DND-41 (cell line): ENCODE data around the gene GIT1.

Experiments used
- ATAC-seq: fragments of 200-7000 bp; cut with Tn5 transposase; 3 replicates; pipeline ENCODE4 v1.9.1; 2021; ENCODE audit warnings: low read depth; ENCODE audit not compliant: insufficient read depth
- DNase-seq: peaks from one replicate; pipeline ENCODE4 v3.0.0-alpha.2; 2020
- H2AFZ ChIP-seq: 2 replicates; pipeline ENCODE4 v1.6.0; 2012; ENCODE audit warnings: low read depth, low read length
- H3K27ac ChIP-seq: 2 replicates; pipeline ENCODE4 v1.5.1; 2012; ENCODE audit warnings: low read length, inconsistent platforms
- H3K27me3 ChIP-seq: fragments of 200-600 bp; sonication (generic); 2 replicates; pipeline ENCODE4 v1.6.0; 2012; ENCODE audit warnings: low read length, mild to moderate bottlenecking, inconsistent platforms; ENCODE audit not compliant: insufficient read depth, poor library complexity
- H3K36me3 ChIP-seq: 2 replicates; pipeline ENCODE4 v1.5.1; 2012; ENCODE audit warnings: low read length, inconsistent platforms; ENCODE audit not compliant: insufficient read depth
- H3K4me1 ChIP-seq: 2 replicates; pipeline ENCODE4 v1.5.1; 2012; ENCODE audit warnings: mild to moderate bottlenecking, low read length; ENCODE audit not compliant: insufficient read depth
- H3K4me2 ChIP-seq: 2 replicates; pipeline ENCODE4 v1.6.0; 2012; ENCODE audit warnings: mild to moderate bottlenecking, moderate library complexity, low read length, inconsistent platforms; ENCODE audit not compliant: insufficient read depth
- H3K4me3 ChIP-seq, 2 experiments: fragments of 200-600 bp in 1 of 2; shearing (Covaris generic) in 1 of 2; 2 replicates each; pipeline ENCODE4 v1.5.1; 2012 to 2016; ENCODE audit warnings: inconsistent platforms in 2 of 2, low read length in 2 of 2, mild to moderate bottlenecking in 2 of 2, low read depth in 1 of 2, moderate library complexity in 1 of 2
- H3K79me2 ChIP-seq: 2 replicates; pipeline ENCODE4 v1.6.0; 2012; ENCODE audit warnings: low read length, inconsistent platforms; ENCODE audit not compliant: insufficient read depth
- H3K9ac ChIP-seq: 2 replicates; pipeline ENCODE4 v1.6.0; 2012; ENCODE audit warnings: low read depth, mild to moderate bottlenecking, inconsistent platforms, low read length, moderate library complexity
- H3K9me3 ChIP-seq: 2 replicates; pipeline ENCODE4 v1.5.1; 2012; ENCODE audit warnings: low read length, moderate library complexity, mild to moderate bottlenecking, inconsistent platforms; ENCODE audit not compliant: insufficient read depth, severe bottlenecking
- H4K20me1 ChIP-seq: 2 replicates; pipeline ENCODE4 v1.6.0; 2012; ENCODE audit warnings: low read length; ENCODE audit not compliant: insufficient read depth
- CTCF ChIP-seq: IDR thresholded peaks from 2 replicates; pipeline ENCODE4 v1.5.1; 2012; ENCODE audit warnings: borderline replicate concordance, low read length, moderate library complexity, mild to moderate bottlenecking; ENCODE audit not compliant: poor library complexity, severe bottlenecking; ENCODE audit errors: extremely low read depth
- EZH2 ChIP-seq: IDR thresholded peaks from 3 replicates; pipeline ENCODE4 v1.6.1; 2012; ENCODE audit warnings: borderline replicate concordance, low read depth, mild to moderate bottlenecking, moderate library complexity, low read length, inconsistent platforms; ENCODE audit not compliant: severe bottlenecking

Gene GIT1

GRCh38 chr17:29544066-29544465, 45.4 kb downstream of the GIT1 start:
- DNase-seq (no peak), ATAC-seq (no peak)
- TF ChIP-seq EZH2, result no peak
- TF ChIP-seq CTCF, result no peak
- H3K4me2 ChIP-seq, result no peak overlapping the region
- 0 out of 2 replicates have a peak, but pooled peaks cover 4% of the 10 kb centered on the region for H4K20me1 ChIP-seq
- H3K27me3 ChIP-seq, result no peaks in the 10 kb centered on the region
- peaks cover 43% of the 10 kb centered on the region for H3K36me3 ChIP-seq
- H3K9me3 ChIP-seq, result no peaks in the 10 kb centered on the region
- H3K9ac ChIP-seq, result no peak overlapping the region
- no peak overlapping the region for H3K27ac ChIP-seq
- H3K4me3 ChIP-seq, result no peak overlapping the region
- H3K79me2 ChIP-seq, result no peaks in the 10 kb centered on the region
- no peak overlapping the region for H2AFZ ChIP-seq
- no peaks in the 10 kb centered on the region for H3K4me1 ChIP-seq

GRCh38 chr17:29533976-29534375, 55.5 kb downstream of the GIT1 start:
- Histone ChIP-seq H3K9ac (no peak overlapping the region), H3K9me3 (no peaks in the 10 kb centered on the region), H3K4me3 (no peak overlapping the region), H3K79me2 (no peaks in the 10 kb centered on the region), H2AFZ (no peak overlapping the region), H3K36me3 (peaks cover 67% of the 10 kb centered on the region), H3K27me3 (no peaks in the 10 kb centered on the region), H3K4me2 (no peak overlapping the region), H3K27ac (no peak overlapping the region), H3K4me1 (no peaks in the 10 kb centered on the region), H4K20me1 (no peaks in the 10 kb centered on the region)
- DNase-seq, result no peak
- TF ChIP-seq CTCF, result no peak
- no peak for TF ChIP-seq EZH2
- no peak for ATAC-seq

DNA sequence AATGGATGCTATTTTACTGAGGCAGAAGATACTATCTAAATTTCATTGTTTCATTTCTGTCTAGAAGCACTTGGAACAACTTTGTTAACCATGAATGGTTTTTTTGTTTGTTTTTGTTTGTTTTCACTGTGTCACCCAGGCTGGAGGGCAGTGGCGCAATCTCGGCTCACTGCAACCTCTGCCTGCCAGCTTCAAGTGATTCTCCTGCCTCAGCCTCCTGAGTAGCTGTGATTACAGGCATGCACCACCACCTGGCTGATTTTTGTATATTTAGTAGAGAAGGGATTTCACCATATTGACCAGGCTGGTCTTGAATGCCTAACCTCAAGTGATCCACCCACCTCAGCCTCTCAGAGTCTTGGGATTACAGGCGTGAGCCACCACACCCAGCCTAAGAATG, 63.1 kb downstream of the GIT1 start:
- peaks cover 75% of the 10 kb centered on the region for H3K36me3 ChIP-seq
- DNase-seq (no peak), ATAC-seq (no peak)
- H3K9ac ChIP-seq, result no peak overlapping the region
- H2AFZ ChIP-seq, result no peak overlapping the region
- H3K27ac ChIP-seq, result no peak overlapping the region
- no peaks in the 10 kb centered on the region for H3K9me3 ChIP-seq
- no peaks in the 10 kb centered on the region for H4K20me1 ChIP-seq
- TF ChIP-seq CTCF (no peak), EZH2 (no peak)
- H3K79me2 ChIP-seq, result no peaks in the 10 kb centered on the region
- no peaks in the 10 kb centered on the region for H3K27me3 ChIP-seq
- H3K4me1 ChIP-seq, result no peaks in the 10 kb centered on the region
- no peak overlapping the region for H3K4me3 ChIP-seq
- H3K4me2 ChIP-seq, result no peak overlapping the region

GRCh38 chr17:29524692-29525091, 64.8 kb downstream of the GIT1 start:
- Histone ChIP-seq H3K79me2 (no peaks in the 10 kb centered on the region), H2AFZ (no peak overlapping the region), H3K4me1 (no peaks in the 10 kb centered on the region), H3K27me3 (no peaks in the 10 kb centered on the region), H3K4me3 (no peak overlapping the region), H3K9me3 (no peaks in the 10 kb centered on the region), H4K20me1 (no peaks in the 10 kb centered on the region), H3K4me2 (no peak overlapping the region), H3K36me3 (peaks cover 78% of the 10 kb centered on the region), H3K9ac (no peak overlapping the region), H3K27ac (no peak overlapping the region)
- DNase-seq, result no peak
- TF ChIP-seq EZH2, result no peak
- no peak for TF ChIP-seq CTCF
- ATAC-seq, result no peak
